GM19324 (cell line): ENCODE data around the gene MBNL1.
"Not testable (repeated sequence)": the region's sequence is repeated elsewhere in the genome, so short reads cannot be mapped to it uniquely, and the experiment has no call there.

Source experiments
- ATAC-seq: cut with Tn5 transposase; IDR thresholded peaks from one replicate; pipeline ENCODE4 v1.9.1; 2021; ENCODE audit warnings: mild to moderate bottlenecking, moderate library complexity; ENCODE audit not compliant: unreplicated experiment, low FRiP score

Gene MBNL1

DNA sequence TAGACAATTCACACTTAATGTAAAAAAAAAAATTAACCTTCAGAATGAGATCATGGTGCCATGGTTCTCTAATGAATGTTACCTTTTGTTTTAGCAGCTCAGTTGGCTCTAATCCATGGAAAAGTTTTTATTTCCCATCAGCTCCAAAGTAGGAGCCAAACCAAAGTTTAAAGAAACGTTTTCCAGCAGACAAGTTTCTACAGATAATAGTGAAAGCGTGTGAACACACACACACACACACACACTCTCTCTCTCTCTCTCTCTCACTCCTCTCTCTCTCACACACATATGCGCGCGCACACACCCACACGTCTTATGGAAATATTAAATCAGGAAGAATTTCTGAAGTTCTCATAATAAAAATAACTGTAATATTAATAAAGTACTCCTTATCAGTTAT, 46.9 kb downstream of the MBNL1 start:
- ATAC-seq: no peak

DNA sequence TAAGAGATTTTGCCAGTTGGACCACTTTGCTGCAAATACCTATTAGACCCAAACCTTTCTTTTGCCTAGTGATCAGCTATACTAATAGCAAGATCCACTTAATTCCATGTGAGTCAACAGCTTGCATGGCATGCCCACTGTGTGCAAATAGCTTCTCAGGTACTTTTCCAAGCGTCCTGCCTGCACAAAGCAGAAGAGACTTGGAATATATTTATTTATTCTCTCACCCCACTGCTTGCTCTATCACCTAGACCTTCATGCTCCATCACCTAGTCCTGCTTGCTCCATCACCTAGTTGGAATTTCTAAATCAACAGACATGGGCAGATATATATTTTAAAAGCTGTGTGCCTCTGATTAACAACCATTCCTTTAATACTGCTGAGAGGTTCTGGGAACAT, 47.6 kb downstream of the MBNL1 start:
- ATAC-seq: no peak

DNA sequence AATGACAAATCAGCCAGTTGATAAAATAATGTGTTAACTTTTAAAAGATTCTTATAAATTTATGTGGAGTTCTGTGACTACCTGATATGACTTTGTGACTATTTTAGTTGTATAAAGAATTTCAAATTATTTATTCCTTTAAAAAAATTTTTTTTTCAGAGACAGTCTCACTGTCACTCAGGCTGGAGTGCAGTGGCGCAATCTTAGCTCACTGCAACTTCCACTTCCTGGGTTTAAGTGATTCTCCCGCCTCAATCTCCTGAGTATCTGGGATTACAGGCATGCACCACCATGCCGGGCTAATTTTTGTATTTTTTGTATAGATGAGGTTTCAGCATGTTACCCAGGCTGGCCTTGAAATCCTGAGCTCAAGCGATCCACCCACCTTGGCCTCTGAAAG, 48.5 kb downstream of the MBNL1 start:
- ATAC-seq: no peak

DNA sequence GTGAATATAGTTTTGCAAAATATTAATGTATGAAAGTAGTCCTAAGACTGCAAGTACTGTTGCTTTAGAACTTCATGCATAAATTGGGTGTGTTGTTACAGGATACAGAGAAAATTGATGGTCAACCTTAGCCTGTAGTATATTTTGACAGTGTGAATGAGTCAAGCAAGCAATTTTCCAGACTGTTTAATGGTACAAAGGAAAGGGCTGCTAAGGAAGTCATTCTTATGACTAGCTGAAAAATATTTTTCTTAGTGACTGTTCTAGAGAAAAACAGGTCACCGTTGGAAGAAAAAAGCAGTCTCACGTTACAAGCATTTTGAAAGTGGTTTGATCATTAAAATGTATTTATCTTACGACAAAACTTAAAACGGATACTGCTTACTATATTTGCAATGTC, 49.2 kb downstream of the MBNL1 start:
- ATAC-seq: no peak

DNA sequence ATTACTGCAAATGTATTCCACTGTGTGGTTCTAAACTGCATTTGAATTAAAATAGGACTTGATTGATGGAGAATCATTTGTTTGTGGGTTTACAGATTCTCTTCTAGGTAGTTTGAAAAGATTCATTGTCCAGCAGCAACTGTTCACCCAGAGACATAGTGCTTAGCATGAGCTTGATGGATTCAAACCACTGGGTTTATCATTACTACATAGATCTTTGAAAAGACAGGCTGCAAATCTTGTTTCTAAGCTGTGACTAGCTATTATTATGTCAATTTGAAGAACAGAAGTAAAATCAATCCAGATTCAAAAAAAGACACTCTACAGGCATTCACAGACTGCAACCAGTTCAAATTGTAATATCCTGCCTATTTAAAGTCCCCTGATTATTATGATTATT, 49.8 kb downstream of the MBNL1 start:
- ATAC-seq: no peak

DNA sequence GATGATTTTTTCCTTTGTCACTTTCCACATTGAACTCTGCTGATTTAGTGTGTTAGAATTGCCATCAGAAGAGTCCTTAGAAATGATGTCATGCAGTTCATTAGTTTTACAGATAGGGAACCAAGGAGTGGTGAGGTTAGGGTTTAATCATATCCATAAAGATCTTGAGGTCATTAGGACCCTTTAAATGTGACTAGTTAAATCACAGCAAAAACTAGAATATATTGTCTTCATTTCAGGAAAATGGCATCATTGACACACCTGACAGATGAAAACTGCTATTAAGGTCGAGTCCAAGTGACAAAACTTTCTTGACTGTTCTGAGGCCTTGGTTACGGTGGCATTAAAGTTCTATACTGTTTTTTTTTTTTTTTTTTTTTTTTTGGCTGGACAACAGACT, 50.5 kb downstream of the MBNL1 start:
- no peak for ATAC-seq

DNA sequence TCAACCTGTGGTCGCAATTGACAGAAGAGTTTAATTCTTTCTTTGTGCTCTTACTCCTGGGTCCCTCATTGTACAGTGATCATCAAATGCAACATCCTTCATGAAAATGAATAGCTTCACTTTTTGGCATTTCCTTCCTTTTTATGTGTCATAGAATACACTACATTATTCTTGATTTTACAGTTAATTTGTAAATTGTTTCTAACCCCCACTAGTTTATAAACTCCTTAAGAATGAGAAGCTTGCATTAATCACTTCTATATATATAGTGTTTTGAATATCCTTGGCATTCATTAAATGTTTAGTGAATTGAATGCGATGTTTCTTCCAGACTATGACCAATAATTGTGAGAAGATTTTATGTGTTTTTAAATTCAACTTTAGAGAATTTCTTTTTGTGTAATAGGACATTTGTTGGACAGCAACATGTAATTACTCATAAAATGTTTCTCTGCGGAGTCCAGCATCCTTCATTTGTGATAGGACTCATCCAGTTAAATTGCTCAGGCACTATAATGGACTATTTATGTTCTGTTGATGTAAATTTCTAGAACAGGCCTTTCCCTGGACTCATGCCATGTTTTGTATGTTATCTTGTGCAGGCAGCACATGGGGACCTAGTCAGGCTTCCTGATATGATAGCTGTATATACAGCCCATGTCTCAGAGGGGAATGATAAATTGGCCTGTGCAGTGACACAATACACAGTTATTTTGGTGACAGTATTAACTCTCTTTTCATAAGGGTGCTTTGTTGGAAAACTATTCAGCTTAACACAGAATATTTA, 51.3 kb downstream of the MBNL1 start:
- no peak for ATAC-seq

DNA sequence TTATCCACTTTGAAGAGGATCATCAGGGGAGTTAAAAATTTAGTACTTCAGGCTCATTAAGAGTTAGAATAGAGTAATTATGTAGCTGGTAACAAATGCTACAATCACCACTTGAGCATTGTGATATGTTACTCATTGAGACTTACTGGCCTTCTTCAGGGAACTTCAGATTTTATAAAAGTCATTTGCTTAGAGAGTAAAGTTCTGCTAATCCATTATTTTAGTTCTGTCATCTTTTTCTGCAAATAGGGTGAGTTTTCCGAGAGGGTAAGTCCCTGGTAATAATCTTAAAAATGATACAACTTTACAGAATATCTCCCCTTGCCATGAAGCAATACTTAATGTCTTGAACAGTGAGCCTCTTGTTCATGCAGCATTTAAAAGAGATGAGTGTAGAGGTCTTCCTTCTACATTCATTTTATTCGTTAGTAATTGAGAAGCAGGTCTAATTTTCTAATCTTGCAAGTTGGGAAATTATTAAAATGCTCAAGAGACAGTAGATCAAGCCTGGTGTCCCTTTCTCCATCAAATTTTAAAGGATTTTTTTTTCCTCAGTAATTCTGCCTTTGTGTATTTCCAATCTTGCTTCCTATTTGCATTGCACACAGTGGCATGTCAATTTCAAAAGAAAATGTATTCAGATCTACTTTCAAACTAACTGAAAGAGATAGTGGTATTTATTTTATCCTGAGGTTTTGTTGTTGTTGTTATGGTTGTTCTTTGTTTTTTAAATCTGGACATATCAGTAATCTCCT, 52.6 kb downstream of the MBNL1 start:
- no peak for ATAC-seq

DNA sequence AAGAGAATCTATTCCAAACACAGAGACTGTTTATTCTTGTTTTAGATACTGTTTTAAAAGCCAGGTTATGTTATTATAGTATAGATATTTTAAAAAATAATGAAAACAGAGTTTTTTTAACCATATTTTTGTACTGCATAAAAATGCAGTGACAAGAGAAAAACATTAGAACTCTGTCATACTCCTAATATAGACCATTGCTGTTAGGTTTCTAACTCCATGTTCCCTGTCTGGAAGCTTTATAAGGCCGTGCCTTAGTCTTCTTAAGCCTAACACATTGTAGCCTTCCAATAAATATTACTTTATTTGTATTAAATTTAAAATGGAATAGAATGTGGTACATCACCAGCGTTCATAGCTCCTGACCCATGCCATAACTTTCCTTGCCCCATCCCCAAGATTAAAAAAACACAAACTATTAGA, 53.2 kb downstream of the MBNL1 start:
- no peak for ATAC-seq

DNA sequence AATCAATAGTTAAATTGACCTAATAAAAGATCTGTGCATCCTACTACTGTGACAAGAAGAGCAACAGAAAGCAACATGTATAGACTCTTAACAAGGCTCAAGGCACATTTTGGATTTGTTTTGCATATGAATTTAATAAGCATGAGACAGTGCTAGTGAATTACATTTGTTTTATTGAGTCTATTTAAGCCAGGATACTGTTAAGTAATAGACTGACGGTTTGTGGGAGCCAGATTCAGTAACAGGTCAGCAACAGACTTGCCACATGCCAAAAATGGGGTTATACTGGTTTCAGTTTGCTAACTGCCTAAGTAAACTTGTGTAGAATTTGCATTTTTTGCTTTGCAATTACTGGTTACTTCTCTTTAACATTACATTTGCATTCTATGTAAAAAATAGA, 54.0 kb downstream of the MBNL1 start:
- peak; percentile 50 for ATAC-seq

DNA sequence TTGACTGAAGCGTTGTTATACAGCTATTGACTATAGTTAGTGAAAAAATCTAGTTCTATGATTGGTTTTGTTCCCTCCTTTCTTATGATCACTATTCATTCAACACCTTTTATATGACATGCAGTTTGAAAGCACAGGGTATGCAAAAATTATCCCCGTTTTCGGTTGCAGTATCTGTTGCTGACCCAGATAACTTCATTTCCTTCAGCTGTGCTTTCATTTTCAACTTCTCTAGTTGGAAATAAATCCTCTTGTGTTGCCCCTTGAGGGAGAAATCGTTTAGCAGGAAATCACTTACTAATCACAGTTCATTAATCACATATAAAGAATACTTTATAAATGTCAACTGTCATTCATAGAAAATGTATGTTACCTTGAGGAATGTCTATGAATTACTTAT, 55.1 kb downstream of the MBNL1 start:
- peak; percentile 80 for ATAC-seq

DNA sequence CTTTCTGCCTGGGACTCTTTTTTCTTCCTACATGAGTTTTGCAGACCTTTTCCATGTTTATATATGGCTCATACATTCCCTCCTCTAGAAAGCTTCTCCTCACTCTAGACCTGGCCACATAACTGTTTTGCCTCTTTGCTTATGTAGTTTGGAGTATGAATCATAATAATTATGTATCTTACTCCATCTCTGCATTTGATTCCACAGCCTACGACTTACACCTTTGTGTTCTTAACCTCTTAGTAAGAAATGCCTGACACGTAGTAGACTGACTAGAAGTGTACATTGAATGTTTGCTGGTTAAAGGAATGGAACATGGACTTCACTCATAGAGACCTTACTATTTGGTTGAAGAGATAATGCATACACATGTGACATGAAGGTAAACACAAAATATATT, 56.4 kb downstream of the MBNL1 start:
- ATAC-seq: no peak

DNA sequence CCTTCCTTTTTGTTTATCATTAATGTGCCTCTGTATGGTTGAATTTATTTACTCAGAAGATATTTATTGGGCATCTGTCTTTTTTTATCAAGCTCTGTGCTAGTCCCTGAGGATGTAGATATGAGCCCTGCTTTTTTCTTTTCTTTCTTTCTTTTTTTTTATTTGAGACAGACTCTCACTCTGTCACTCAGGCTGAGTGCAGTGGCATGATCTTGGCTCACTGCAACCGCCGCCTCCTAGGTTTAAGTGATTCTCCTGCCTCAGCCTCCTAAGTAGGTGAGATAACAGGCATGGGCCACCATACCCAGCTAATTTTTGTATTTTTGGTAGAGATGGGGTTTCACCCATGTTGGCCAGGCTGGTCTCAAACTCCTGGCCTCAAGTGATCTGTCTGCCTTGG, 58.5 kb downstream of the MBNL1 start:
- ATAC-seq: no peak

DNA sequence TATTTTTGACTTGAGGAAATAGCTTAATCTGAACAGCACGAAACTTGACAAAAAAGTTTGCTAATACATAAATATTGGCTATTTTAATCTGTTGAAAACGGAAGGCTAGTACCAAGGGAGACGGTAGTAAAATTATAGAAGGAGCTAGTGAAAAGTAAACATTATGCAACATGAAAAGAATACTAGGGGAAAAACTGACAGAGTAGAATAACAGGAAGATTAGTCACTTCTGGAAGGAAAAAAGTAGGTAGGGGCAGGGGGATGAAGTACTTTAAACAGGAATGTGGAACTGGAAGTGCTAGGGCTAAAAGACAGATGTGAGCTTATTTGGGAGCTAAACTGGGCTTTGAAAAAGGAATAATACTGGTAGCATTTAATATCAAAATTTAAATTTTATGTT, 60.1 kb downstream of the MBNL1 start:
- no peak for ATAC-seq

DNA sequence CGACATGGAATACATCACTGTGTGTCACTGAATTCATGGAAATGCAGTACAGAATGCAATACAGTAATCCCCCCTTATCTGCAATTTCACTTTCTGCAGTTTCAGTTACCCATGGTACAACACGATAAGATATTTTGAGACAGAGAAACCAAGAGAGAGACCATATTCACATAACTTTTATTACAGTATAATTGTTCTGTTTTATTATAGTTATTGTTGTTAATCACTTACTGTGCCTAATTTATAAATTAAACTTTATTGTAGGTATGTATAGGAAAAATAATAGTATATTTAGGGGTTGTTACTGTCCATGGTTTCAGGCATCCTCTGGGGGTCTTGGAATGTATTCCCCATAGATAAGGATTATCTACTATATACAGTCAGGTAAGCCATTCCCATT, 61.8 kb downstream of the MBNL1 start:
- ATAC-seq: no peak

DNA sequence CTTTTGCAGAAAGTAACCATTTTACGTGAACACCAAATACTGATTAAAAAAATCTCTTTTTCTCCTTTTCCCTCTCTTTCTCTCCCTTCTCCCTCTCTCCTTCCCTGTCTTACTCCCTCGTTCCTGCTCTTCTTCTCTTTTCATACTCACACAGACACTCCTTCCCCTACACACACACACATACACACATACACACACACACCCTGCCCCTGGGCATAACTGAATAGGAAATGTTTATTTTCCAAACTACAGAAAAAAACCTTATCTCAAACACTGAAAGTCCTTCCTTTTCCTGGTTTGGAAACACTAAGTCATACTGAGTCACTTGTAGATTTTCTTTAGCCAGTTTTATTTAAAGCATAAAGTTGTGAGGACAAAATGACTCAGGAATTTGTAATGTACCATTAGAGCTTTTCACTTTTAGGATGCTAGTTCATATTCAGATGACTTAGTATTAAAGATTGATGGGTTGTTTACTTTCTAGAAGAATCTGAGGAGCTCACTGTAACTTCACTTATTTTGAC, 62.4 kb downstream of the MBNL1 start:
- ATAC-seq: no peak

DNA sequence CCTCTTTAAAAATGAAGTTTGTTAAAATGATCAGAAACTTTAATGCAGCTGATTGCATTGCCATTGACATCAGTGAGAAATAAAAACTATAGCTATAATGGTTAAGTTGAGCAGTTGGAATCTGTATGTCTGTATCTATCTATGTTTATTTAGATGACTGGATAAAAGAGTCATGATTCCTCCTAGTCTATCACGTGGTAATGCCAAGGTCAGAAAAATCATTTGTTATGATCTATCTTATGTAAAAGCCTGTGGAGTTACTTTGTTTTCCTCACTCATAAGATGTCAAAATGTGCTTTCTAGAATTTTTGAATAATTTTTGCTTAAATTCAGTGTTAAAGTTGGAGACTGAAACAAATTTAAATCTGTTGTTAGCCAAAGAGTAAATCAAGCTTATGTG, 63.3 kb downstream of the MBNL1 start:
- ATAC-seq: no peak

DNA sequence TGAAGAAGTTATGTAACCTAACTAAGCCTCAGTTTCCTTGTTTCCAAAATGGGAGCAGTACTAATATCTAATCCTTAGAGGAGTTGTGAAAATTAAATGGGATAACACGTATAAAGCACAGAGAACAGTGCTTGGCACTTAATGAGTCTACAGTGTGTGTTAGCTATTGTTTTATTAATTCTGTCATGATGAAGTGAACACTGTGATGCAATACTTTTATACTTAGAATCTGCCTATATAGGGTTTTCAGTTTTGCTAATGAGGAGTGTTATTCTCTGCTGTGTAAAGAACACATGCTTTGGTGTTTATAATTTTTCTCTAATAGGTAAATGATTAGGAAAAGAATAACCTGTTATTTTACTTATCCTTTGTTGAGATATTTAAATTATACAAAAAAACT, 65.2 kb downstream of the MBNL1 start:
- ATAC-seq: no peak

DNA sequence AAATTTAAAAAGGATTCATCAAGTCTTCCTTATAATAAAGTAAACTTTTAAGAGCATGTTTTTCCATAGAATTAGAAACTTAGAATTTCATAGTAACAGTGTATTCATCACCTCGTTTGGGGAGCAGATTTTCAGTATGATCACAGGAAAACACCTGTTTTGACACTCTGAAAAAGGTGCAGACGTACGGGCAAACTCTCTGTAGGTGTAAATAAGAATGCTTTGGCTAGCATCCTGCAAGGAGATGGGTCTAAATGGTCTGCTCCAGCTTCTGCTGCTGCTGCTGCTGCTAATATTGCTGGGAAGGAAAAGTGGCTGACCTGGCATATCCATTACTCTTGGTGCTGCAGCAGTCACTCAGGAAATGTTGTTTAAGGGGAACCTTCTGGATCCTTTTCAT, 66.0 kb downstream of the MBNL1 start:
- ATAC-seq: no peak

DNA sequence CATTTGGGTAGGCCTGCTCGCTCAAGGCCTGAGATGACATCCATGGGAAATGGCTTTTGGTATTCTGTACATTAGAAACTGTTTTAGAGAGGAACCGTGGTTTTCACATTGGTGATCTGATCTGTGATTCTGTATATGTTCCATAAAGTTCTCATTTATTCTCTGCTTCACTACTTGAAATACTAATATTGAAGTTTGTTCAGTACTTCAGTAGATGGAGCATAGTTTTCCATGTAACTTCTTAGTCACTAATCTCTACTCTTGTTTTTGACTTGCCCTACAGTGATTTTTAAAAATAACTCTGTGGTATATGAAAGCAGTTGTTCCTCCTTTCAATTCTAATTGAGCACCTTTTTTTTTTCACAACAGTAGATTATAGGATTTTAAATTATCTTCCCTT, 66.5 kb downstream of the MBNL1 start:
- no peak for ATAC-seq

DNA sequence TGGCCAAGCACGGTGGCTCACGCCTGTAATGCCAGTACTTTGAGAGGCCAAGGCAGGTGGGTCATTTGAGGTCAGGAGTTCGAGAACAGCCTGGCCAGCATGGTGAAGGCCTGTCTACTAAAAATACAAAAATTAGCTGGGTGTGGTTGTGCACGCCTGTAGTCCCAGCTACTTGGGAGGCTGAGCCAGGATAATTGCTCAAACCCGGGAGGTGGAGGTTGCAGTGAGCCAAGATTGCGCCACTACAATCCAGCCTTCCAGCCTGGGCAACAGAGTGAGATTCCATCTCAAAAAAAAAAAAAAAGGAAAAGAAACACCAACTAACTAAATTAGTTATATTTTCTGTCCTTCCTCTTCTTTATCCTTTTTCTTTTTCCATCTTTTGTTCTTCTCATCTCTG, 68.6 kb downstream of the MBNL1 start:
- ATAC-seq: not testable (repeated sequence)

DNA sequence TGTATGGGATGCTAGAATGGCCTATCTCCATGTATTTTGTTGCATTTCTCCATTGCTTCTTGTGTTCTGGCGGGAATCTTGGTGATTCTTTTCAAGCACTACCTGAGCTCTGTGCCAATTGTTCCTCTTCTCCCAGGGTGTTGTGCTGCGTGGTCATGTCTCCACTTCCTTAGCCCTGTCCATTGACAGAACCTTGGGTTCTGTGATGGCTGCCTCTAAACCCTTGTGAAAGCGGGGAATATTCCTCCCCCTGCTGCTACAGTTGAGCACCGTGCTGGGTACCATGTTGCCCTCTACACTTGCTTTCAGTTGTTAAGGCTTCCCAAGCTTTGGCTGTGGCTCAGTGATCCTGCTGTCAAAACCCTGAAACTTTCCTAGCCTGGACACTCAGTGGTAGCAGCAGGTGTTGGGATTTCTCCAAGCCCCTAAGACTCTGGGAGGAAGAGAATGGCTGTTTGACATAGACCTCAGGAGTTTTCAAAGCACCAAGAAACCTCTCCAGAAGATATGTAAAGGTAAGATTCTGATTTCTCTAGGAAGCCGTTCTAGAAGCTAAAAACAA, 69.5 kb downstream of the MBNL1 start:
- no peak for ATAC-seq
